NCI-H524 (cell line): ENCODE measurements around the gene SP2.
"Not testable (repeated sequence)": the region's sequence is repeated elsewhere in the genome, so short reads cannot be mapped to it uniquely, and the experiment has no call there.

Experiments
- DNase-seq, 2 experiments: peaks; one replicate each; lab custom pipeline; 2025; lab: John Stamatoyannopoulos, UW

SP2 gene

DNA sequence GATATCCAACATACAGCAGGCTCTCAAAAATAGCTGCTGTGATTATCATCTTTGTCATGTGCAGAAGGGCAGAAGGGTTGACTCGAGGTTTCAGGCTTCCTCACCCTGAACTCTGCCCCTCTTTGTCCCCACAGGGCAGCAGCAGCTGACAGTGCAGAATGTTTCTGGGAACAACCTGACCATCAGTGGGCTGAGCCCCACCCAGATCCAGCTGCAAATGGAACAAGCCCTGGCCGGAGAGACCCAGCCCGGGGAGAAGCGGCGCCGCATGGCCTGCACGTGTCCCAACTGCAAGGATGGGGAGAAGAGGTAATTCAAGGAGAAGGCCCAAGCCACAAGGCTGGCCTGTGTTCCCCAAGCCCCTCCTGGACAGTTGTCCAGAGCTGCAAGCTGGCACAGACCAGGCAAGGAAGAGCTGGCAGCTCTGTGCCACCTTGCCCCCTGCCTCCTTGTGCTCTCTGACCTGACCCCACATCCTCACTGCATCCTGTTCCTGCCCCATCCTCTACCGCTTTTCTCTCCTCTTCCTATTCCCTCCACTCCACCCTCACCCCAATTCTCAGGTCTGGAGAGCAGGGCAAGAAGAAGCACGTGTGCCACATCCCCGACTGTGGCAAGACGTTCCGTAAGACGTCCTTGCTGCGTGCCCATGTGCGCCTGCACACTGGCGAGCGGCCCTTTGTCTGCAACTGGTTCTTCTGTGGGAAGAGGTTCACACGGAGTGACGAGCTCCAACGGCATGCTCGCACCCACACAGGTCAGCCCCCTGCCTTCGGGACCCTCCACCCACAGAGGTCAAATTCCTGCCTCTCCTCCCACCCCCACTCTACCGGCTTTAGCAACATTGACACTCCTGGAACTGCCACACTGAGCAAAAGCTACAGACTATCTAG is 29.0 kb downstream of the SP2 start:
- no peak for DNase-seq

DNA sequence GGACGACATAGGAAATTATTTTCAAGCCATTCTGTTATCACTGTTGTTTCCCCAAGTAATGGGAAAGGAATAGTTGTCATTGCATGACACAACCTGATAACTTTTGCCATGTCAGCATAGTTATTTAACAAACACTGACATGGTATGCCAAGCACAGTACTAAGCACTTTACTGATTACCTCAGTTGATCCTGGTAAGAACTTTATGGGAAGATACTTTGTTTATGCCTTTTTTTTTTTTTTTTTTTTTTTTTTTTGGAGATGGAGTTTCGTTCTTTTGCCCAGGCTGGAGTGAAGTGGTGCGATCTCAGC is 29.6 kb downstream of the SP2 start:
- no peak for DNase-seq

DNA sequence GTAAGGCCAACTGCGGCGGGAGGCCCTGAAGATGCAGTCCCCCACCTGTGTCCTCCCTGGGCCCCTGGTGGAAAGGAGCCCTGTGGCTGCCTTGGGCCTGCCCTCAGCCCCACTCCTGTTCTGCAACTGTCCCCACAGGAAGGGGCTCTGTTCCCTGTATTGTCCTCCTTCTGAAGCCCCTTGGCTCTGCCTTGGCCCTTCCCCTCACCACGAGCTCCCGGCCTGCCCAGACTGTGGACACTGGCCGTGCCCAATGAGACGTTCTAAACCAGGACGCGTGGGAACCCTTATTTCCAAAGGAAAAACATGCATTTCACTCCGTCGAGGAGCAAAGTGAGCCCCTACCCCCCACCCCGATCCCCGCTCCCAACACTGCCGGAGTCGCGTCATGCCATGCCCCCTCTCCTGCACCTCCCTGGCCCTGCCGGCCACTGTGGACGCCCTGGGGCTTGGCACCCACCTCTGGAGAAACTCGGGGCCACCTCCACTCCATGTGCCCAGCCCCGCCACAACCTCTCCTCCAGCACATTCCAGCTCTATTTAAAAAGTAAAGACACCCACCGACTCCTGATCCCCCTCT is 31.9 kb downstream of the SP2 start:
- no peak for DNase-seq

DNA sequence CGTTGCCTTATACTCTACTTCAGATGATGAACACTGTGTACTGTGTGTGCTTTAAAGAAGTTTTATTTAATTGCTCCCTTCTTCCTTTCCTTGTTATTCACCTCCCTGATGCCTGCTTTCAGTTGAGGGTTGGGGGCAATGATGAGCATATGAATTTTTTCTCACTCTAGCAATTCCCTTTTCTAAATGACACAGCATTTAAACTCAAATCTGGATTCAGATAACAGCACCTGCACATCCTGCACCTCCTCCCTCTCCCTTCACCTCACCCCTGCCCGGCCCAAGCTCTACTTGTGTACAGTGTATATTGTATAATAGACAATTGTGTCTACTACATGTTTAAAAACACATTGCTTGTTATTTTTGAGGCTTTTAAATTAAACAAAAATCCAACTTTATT is 32.4 kb downstream of the SP2 start:
- DNase-seq: no peak

DNA sequence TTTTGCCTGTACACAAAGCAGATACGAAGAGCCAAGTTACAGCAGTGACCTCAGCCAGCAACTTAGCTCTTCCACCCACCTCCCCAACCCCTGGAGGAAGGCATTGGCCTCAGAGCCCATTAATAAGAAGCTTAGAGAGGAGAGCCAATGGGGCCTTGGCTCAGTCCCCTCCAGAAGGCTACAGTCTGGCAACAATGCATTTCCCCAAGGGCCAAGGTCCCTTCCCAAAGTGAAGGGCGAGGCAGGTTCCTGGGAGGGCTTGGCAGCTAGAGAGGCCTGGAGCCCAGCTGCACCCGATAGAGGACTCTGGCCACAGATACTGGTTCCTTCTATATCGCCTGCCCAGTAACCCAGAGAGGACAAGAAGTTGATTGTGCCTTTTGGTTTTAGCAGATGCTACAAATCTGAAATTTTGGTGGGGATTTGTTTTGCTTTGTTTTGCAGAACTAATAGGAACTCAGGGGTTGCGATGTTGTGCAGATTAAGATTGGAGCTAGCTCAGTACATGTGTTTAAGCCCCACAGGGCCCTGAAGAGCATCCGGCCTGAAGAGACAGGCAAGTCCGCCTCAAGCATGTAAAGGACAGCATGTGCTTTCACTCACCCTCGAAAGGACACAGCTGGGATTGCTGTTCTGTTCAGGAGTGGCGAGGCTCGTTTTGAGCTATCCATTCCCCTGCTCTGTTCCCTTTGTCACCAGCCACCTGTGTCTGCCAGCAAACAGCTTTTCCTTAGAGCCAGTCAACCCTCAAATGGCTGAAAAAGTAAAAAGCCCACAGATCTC is 33.4 kb downstream of the SP2 start:
- DNase-seq: no peak

DNA sequence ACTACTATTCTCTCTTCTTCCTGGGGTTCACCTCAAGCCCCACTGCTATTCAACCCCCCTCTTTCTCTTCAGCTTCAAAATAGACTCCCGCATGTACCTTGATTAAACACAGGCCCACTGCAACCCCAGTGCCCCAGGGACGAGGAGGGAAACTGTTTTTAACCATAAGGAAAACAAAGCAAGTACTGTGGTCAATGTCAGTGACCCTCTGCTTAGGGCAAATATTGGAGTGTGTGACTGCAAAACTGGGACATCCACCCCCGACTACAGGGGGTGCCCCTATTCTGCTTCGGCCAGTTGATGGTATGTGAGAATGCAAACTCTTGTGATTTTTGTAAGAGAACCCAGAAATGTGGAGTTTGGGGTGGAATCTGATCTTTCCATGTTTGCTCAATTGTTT is 35.8 kb downstream of the SP2 start:
- DNase-seq: no peak

DNA sequence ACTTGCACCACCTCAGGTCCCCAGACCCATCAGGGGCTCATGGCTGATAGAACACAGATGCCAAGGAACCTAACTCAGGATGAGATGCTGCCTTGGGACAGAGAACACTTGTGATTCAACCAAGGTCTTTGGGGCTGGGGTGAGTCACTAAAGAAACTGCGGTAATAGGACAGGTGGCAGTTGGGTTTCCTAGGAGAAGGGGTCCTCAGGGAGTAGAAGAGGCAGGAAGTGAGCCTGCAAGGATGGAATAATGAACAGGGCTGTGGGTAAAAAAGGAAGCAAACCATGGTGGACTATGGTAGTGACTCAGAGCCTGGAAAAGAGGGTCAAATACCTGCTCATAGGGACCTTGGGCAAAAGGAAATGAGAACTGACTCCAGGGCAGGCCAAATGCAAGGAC is 38.8 kb downstream of the SP2 start:
- DNase-seq: no peak

DNA sequence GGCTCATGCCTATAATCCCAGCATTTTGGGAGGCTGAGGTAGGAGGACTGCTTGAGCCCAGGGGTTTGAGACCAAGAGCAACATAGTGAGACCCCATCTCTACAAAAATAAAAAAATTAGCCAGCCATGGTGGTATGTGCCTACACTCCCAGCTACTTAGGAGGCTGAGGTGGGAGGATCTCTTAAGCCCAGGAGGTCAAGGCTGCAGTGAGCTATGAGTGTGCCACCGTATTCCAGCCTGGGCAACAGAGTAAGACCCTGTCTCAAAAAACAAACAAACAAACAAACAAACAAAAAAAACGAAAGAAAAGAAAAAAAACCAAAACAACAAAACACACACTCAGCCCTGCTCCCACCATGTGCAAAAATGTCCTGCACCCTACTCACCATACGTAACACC is 39.4 kb downstream of the SP2 start:
- DNase-seq: not testable (repeated sequence)

DNA sequence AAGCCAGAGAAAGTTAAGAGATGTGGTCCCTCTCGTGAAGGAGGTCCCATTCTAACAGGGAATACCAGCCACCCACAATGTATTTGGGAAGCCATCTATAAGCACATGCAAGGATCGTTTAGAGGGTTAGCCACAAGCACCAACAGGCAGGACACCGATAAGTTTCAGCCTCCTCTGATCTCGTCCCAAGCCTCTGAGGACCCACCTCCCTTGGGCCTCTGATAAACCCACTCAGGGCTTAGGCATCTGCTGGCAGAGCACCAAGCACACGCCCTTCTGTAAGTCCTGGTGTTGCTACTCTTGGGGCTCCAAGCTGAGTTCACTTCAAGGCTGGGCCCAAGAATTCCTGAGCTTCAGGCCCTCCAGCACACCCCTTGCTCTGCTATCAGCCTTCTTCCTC is 39.9 kb downstream of the SP2 start:
- DNase-seq: no peak

DNA sequence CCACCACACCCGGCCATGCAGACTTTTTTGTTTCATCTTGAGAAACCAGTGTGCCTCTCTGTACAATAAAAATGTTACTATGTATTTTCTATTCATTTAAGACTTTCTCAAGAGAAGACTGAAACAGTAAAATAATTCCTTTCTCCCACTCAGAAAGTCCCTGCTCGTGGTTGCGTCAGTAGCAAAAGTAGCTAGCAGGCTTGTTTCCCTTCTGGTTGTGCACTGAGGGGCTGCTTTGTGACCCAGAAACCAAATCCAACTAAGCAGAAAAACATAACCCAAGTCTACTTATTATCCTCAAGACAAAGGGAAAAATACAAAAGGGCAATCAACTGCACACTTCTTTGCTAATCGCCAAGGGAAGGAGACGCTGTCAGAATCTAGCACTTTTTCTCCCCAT is 41.9 kb downstream of the SP2 start:
- no peak for DNase-seq

DNA sequence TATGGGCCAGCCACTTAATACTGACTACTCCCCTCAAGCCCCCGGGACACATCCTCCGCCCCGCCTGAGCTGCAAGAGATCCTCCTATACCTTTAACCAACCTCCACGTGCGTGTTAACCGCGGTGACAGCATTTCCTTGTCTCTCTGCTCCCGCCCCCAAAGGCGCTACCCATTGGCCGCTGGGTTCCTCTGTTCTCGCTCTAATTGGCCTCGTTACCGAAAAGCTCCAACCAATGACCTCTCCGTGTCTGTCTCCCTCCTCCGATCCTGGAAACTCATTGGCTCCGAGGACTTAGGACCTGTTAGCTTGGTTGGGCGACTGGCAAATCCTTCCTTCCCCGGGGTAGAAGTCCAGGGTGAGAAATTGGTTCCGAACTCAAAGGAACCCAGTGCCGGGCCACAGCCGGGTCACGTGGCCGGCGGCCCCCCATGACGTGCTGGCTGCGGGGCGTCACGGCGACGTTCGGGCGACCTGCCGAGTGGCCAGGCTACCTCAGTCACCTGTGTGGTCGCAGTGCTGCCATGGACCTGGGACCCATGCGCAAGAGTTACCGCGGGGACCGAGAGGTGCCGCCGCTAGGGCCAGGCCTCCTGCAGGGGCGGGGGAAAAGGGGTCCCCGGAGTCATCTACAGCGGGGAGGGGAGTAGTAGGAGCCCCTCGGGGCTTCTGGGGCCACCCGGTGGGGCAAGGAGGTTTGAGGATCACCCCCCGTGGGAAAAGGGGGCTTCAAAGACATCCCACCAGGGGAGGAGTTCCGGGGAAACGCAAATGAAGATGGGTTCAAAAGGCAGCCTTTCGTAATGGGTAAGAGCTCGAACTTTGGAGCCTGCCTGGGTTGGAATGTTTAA is 45.4 kb downstream of the SP2 start, which contains the start of gene PNPO:
PNPO (plus strand) TSS at position 326 of the 850 bp plus-strand sequence; CDS start at position 431, 105 bp downstream.
- peak; percentile 99 for DNase-seq

DNA sequence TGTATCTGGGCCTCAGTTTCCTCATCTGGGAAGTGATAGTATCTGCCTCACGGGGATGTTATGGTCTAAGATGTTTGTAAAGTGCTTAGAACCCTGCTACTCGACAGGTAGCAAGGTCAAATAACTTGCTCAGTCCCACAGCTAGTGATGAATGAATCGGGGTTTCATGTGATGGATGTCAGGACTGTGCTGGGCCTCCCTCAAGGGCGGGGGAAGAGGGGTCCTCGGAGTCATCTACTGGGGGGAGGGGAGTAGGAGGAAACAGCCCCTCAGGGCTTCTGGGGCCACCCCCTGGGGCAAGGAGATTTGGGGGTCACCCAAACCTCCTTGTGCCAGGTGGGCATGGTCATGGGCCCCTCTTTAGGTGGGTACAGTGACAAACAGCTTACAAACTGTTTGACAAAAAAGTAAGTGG is 46.1 kb downstream of the SP2 start:
- no peak for DNase-seq

DNA sequence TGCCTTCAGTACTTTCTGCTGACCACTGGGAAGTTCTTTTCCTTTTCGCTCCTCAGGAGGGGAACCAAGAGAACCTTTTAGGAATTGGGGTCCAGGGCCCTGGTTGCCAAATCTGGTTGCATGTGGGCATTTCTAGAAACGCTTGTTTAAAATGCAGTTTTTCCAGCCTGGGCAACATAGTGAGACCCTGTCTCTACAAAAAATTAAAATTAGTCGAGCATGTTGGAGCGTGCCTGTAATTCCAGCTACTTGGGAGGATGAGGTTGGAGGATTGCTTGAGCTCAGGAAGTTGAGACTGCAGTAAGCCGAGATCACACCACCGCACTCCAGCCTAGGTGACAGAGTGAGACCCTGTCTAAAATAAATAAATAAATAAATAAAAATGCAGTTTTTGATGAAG is 46.5 kb downstream of the SP2 start:
- no peak for DNase-seq

DNA sequence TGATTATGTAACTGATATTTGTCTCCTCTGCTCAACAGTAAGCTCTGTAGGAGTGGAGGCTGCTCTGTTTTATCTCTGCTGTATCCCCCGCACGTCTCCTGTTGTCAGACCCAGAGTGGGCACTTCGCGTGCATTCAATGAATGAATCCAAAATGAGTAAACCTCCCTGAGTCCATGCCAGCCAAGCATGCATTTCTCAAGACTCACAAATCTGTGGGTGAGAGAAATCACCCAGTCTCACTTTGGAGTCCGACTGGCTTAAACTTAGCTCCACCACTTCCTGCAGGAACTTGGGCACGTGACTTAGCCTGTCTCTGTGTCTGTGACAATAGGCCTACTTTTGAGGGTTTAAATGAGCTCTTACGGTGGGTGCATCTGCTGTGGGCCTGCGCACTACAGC is 49.0 kb downstream of the SP2 start:
- no peak for DNase-seq

DNA sequence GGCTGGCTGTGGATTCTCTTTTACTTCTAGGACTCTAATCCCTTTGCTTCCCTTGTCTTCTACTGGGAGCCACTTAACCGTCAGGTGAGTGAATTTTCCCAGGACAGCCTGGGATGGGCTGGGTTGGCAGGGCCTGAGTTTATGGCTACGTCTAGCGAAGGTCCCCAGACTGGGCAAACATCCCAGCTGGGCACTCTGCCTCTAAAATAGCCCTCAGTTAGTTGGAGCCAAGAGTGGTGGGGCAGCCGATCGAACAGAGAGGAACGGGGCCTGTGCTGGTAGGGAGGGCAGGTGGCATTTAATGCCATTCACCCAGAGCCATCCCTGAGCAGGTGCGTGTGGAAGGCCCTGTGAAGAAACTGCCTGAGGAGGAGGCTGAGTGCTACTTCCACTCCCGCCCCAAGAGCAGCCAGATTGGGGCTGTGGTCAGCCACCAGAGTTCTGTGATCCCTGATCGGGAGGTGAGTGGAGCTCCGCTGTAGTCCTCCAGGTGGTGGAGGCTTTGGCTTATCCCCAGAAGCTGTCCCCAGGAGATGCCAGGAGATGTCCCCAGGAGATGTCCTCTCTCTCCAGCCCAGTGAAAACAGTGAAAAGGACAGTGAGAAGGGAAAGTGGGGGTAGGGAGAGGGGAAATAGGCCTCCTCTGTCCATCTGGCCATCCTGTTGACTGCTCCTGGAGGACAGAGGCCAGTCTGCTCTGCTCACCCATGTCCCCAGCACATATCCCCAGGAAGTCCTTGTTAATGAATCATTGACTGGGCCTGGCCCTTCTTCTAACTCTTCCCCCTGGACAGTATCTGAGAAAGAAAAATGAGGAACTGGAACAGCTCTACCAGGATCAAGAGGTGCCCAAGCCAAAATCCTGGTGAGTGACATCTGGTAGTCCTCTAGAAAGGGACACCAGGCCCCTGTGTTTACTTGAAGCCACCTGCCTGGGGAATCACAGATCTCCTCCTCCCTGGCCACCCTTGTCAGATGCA is 49.8 kb downstream of the SP2 start:
- DNase-seq: no peak

DNA sequence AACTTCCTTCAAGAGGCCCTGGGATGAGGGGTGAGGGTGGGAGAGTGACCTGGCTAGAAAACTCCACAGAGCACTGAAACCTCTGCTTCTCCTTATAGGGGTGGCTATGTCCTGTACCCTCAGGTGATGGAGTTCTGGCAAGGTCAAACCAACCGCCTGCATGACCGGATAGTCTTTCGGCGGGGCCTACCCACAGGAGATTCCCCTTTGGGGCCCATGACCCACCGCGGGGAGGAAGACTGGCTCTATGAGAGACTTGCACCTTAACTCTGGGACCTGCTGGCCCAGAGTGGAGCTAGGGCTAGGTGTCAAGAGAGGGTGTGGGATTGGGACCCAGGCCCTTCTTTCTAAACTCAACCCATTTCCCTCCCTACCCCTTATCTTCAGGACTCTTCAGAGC is 50.5 kb downstream of the SP2 start:
- DNase-seq: no peak

DNA sequence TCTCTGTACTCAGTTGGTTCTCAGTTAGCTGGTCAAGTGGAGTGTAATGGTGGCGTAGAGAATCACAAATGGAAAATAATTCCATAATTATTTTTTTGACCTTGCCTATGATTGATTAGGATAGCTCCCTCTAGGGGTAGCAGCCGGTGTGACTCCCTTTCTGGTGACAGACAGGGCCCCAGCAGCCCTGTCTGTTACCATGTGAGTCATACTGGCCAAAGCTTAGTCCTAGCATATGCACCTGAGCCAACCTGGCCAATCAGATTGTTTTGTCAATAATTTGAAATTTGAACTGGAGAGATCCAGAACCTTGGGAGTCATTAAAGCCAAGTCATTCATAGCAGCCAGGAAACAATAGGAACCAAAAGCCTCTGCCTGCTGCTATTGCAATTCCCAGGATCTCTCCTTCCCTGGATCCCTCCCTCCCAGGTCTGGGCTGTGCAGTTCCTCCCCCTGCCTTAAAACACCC is 50.9 kb downstream of the SP2 start:
- peak; percentile 21 to 73 for DNase-seq

DNA sequence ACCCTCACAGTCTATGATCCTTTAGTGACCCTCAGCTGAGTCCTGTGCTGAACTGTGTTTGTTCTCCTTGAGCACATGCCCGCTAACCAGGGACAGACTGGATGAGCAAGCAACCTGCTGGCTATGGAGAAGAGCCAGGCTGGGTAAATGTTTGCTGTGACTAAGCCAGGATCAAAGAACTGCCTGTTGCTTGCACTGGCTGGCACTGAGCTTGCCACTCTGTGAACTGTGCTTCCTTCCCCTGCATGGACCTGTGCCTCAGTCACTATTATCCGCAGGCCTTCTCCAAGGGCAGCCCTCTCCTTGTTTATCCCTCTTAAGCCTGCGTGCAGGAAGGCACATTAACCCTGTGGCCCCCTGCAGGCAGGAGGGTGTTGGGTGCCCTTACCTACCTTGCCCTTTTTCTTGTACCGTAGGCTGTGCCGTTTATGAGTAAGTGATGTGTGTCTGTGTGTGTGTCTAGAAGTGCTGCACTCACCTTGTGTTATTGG is 52.7 kb downstream of the SP2 start:
- peak in 1 of 2 experiments; percentile 19 for DNase-seq

DNA sequence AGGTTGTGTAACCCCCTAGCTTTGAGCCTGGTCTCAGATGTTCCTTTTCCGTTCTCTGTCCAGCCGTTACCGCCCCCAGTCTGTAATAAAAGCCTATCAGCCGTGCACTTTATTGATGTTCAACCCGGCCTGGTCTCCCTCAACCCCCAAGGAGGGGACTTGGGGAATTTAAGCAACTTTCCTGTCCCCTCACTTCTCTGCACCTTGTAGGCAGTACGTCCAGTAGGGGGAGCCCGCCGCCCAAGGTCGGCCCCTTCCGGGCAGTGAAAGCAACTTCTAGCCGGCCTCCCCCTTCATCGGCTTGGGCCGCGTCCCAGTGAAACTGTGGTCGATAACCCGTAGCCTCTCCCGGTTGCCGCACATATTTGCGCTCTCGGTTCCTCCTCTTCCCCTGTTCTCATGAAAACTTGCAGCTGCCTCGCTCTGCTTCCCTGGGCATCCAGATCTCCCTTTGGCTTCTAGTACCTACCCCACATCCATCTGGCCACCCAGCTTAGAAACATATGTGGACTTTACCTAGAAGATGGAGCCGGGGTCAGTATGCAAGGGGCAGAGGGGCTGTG is 53.2 kb downstream of the SP2 start:
- DNase-seq: peak; percentile 52 to 75

DNA sequence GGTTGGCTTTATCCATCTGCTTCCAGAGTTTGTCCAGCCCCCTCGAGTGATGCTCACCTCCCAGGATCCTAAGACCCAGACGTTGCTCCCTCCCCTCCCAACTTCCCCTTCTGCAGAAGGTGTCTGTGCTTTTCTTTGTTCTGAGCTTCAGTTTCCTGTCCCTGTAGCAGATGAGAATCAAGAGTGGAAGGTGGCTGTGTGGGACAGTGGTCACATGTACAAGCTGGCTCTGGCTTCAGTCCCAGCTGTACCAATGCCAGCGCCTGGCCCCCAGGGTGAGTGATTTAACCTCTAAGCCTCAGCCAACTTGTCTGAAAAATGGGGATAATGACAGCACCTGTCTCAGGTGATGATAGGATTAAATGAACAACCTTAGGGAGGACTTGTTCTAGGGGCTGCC is 53.9 kb downstream of the SP2 start:
- DNase-seq: no peak
